GM12873 (cell line): ENCODE results near the gene PACC1.

Experiments
- CTCF ChIP-seq: IDR thresholded peaks from 2 replicates; pipeline ENCODE4 v1.5.1; 2012; ENCODE audit warnings: low read depth, mild to moderate bottlenecking, moderate library complexity, low read length, control low read depth; ENCODE audit not compliant: insufficient read depth; ENCODE audit errors: missing control alignments

The PACC1 gene

DNA sequence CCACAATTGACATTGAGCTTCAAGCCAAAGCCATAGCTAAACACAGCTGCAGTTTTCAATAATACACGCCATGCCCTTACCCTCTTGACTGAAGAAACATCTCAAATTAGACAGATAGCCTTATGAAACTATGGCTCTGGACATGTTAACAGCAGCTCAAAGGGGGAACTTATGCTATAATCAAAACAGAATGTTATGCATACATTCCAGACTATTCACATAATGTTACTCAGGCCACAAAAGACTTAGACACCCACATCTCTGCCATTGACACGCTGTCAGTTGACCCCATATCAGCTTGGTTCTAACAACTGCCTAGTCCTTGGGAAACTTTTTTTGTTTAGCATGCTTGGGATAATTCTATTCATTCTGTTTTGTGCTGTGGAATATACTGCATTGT, 15.7 kb upstream of the PACC1 start:
- TF ChIP-seq CTCF, result no peak

DNA sequence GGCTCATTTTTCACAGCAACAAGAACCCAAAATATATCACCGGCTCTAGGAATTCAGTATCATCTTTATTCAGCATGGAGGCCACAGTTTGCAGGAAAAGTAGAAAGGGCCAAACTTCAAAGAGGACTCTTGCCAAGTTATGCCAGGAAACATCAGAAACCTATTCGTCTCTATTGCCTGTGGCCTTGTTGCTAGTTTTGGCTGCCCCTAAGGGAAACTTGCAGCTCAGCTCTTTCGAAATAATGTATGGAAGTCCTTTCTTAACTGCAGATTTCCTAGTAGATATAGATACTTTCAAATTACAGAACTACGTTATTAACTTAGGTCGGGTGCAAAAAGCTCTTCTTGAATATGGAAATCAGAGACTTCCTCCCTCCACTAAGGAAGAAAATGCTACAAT, 13.8 kb upstream of the PACC1 start:
- no peak for TF ChIP-seq CTCF

DNA sequence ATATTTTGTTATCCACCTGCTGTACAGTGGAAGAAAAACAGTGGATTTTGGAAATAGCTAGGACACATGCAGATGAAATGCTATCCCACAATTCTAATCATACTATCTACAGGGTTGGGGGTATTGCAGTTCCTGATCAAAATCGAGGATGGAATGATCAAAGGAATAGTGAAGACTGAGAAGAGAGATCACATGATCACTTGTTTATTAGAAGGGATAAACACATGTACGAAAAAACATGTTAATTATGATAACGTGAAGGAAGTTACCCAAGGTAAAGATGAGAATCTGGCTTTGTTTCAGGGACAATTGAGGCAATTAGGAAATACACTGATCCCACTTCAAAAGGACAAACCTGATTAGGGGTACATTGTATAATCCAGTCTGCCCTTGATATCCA, 9.2 kb upstream of the PACC1 start:
- TF ChIP-seq CTCF, result no peak

GRCh38 chr1:212421165-212421564, 6.5 kb upstream of the PACC1 start:
- no peak for TF ChIP-seq CTCF

GRCh38 chr1:212415107-212415841, 588 bp upstream of the PACC1 start:
- peak; percentile 0 for TF ChIP-seq CTCF

GRCh38 chr1:212413902-212414327, 771 bp downstream of the PACC1 start:
- no peak for TF ChIP-seq CTCF

- no peak for TF ChIP-seq CTCF
Measured at GRCh38 chr1:212412374-212412773, 2.3 kb downstream of the PACC1 start.
